Measurements from ENCODE around the gene GABRB3.

GABRB3 gene

GRCh38 chr15:26561130-26561529 is 211.7 kb downstream of the GABRB3 start:
- DNase-seq (ENCODE audit: low read depth in 2 of 2): no peak

- DNase-seq (ENCODE audit: low read depth in 2 of 2): no peak
Measured at GRCh38 chr15:26555898-26556297, 217.0 kb downstream of the GABRB3 start.

- no peak for DNase-seq (ENCODE audit: low read depth in 2 of 2)
Measured at GRCh38 chr15:26551473-26551872, 221.4 kb downstream of the GABRB3 start.

GRCh38 chr15:26550880-26551279 is 222.0 kb downstream of the GABRB3 start:
- DNase-seq (ENCODE audit: low read depth in 2 of 2): no peak

- no peak for DNase-seq (ENCODE audit: low read depth in 2 of 2)
Measured at GRCh38 chr15:26537663-26538062, 235.2 kb downstream of the GABRB3 start.

GRCh38 chr15:26531489-26531888 is 241.4 kb downstream of the GABRB3 start:
- no peak for DNase-seq (ENCODE audit: low read depth in 2 of 2)

GRCh38 chr15:26525096-26525495 is 247.8 kb downstream of the GABRB3 start:
- no peak for DNase-seq (ENCODE audit: low read depth in 2 of 2)

- no peak for DNase-seq (ENCODE audit: low read depth in 2 of 2)
Measured at GRCh38 chr15:26521691-26522198, 251.1 kb downstream of the GABRB3 start.

GRCh38 chr15:26521130-26521529 is 251.7 kb downstream of the GABRB3 start:
- DNase-seq (ENCODE audit: low read depth in 2 of 2): no peak

GRCh38 chr15:26518885-26519284 is 254.0 kb downstream of the GABRB3 start:
- DNase-seq (ENCODE audit: low read depth in 2 of 2): no peak

- no peak for DNase-seq (ENCODE audit: low read depth in 2 of 2)
Measured at GRCh38 chr15:26516102-26516980, 256.5 kb downstream of the GABRB3 start.

GRCh38 chr15:26504009-26504408 is 268.9 kb downstream of the GABRB3 start:
- DNase-seq (ENCODE audit: low read depth in 2 of 2): no peak
